ENCODE results near the gene GALE. TPM values are rescaled to one million over a fixed set of nuclear protein-coding genes. Genes with fewer than 3 reads are reported as not detected.

The GALE gene
- polyA plus RNA-seq, 2 of the 4 experiments (the other 2 are of a cell fraction), result 38.9 to 46.9 TPM

DNA sequence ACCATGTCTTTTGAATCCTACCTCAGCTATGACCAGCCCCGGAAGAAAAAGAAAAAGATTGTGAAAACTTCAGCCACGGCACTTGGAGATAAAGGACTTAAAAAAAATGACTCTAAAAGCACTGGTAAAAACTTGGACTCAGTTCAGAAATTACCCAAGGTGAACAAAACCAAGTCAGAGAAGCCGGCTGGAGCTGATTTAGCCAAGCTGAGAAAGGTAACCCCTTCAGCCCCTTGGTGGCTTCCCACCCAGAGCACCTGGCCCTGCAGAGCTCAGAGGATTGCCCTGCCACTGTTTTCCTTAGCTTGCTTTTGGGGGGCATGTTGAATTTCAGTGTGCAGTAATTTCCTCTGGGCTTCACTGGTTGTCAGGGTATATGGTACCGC lies 48.7 kb downstream of the GALE start:
- POLR2A ChIA-PET, result no interaction called here
- no peaks in the 10 kb centered on the region for H3K9me3 ChIP-seq
- no peaks in the 10 kb centered on the region for H3K4me1 ChIP-seq
- FAIRE-seq (no peak), DNase-seq (ENCODE audit: low read depth in 1 of 2, low spot score in 1 of 2) (no peak), ATAC-seq (no peak)
- CTCF ChIA-PET, result interaction anchor here (0.8 to 2.5 kb wide), 7 partner anchors 20 to 251 kb away, joined by 3 to 7 read pairs (median 3); no protein-coding TSS in a partner anchor
- H3K27ac ChIP-seq, result no peak overlapping the region
- TF ChIP-seq, protein P1, sequence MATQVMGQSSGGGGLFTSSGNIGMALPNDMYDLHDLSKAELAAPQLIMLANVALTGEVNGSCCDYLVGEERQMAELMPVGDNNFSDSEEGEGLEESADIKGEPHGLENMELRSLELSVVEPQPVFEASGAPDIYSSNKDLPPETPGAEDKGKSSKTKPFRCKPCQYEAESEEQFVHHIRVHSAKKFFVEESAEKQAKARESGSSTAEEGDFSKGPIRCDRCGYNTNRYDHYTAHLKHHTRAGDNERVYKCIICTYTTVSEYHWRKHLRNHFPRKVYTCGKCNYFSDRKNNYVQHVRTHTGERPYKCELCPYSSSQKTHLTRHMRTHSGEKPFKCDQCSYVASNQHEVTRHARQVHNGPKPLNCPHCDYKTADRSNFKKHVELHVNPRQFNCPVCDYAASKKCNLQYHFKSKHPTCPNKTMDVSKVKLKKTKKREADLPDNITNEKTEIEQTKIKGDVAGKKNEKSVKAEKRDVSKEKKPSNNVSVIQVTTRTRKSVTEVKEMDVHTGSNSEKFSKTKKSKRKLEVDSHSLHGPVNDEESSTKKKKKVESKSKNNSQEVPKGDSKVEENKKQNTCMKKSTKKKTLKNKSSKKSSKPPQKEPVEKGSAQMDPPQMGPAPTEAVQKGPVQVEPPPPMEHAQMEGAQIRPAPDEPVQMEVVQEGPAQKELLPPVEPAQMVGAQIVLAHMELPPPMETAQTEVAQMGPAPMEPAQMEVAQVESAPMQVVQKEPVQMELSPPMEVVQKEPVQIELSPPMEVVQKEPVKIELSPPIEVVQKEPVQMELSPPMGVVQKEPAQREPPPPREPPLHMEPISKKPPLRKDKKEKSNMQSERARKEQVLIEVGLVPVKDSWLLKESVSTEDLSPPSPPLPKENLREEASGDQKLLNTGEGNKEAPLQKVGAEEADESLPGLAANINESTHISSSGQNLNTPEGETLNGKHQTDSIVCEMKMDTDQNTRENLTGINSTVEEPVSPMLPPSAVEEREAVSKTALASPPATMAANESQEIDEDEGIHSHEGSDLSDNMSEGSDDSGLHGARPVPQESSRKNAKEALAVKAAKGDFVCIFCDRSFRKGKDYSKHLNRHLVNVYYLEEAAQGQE (IDR thresholded peaks at IDR 0.05), result no peak
- TF ChIP-seq NFE2L2 (conservative IDR thresholded peaks at IDR 0.05; ENCODE audit: low read length), result no peak
- TF ChIP-seq KDM1A (IDR thresholded peaks at IDR 0.05; ENCODE audit: low read depth), result no peak
- no peak overlapping the region for H3K4me2 ChIP-seq
- 92% methylated on average over 4 of the region's 4 CpGs for WGBS (ENCODE audit: missing lambda C conversion rate)
- H3K4me3 ChIP-seq, result no peak overlapping the region

DNA sequence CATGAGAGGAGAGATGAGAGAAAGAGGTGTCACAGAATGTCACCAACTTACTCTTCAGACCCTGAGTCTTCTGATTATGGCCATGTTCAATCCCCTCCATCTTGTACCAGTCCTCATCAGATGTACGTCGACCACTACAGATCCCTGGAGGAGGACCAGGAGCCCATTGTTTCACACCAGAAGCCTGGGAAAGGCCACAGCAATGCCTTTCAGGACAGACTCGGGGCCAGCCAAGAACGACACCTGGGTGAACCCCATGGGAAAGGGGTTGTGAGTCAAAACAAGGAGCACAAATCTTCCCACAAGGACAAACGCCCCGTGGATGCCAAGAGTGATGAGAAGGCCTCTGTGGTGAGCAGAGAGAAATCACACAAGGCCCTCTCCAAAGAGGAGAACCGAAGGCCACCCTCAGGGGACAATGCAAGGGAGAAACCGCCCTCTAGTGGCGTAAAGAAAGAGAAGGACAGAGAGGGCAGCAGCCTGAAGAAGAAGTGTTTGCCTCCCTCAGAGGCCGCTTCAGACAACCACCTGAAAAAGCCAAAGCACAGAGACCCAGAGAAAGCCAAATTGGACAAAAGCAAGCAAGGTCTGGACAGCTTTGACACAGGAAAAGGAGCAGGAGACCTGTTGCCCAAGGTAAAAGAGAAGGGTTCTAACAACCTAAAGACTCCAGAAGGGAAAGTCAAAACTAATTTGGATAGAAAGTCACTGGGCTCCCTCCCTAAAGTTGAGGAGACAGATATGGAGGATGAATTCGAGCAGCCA lies 49.3 kb downstream of the GALE start:
- Histone ChIP-seq H3K4me3 (no peak overlapping the region), H3K4me2 (no peak overlapping the region), H3K27ac (0 out of 6 replicates have a peak overlapping the region, but pooled peaks of 1 of the 2 experiments have one; percentile 21), H3K9me3 (no peaks in the 10 kb centered on the region), H3K4me1 (no peaks in the 10 kb centered on the region)
- peak; percentile 61 to 70 for DNase-seq (ENCODE audit: low read depth in 1 of 2, low spot score in 1 of 2)
- peak; percentile 91 to 97 for ATAC-seq
- TF ChIP-seq, protein P2, sequence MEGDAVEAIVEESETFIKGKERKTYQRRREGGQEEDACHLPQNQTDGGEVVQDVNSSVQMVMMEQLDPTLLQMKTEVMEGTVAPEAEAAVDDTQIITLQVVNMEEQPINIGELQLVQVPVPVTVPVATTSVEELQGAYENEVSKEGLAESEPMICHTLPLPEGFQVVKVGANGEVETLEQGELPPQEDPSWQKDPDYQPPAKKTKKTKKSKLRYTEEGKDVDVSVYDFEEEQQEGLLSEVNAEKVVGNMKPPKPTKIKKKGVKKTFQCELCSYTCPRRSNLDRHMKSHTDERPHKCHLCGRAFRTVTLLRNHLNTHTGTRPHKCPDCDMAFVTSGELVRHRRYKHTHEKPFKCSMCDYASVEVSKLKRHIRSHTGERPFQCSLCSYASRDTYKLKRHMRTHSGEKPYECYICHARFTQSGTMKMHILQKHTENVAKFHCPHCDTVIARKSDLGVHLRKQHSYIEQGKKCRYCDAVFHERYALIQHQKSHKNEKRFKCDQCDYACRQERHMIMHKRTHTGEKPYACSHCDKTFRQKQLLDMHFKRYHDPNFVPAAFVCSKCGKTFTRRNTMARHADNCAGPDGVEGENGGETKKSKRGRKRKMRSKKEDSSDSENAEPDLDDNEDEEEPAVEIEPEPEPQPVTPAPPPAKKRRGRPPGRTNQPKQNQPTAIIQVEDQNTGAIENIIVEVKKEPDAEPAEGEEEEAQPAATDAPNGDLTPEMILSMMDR (IDR thresholded peaks at IDR 0.05), result peak; percentile 67
- peak; percentile 58 to 76 for TF ChIP-seq RAD21 (conservative IDR thresholded peaks at IDR 0.05 in 1 of 2, IDR thresholded peaks at IDR 0.05 in 1 of 2)
- TF ChIP-seq SMC3 (IDR thresholded peaks at IDR 0.05), result peak; percentile 38; the same call in 1 of the 3 replicates
- TF ChIP-seq JUN (IDR thresholded peaks at IDR 0.05), result no peak
- POLR2A ChIA-PET, result no interaction called here
- no peak for FAIRE-seq
- WGBS (ENCODE audit: missing lambda C conversion rate), result 36% methylated on average over 11 of the region's 11 CpGs
- CTCF ChIA-PET, result interaction anchor here (0.8 to 2.5 kb wide), 7 partner anchors 20 to 251 kb away, joined by 3 to 7 read pairs (median 3); no protein-coding TSS in a partner anchor

DNA sequence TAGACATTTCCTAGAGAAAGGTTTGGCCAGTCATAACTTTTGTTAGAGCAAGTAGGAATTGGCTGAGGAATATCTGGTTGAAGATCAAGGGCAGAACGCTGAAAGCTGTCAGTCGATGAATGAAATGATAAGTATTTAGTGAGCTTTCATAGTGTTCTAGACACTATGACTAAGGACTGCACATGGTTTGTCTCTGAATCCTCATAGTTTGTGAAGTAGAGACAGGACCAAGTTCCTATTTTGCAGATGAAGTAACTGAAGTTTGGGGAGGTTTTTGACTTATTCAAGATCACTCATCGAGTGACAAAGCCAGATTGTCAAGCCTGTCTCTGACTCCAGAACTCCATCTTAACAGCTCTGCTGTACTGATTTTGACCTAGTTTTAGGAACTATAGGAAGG lies 52.5 kb downstream of the GALE start:
- peaks cover 13% of the 10 kb centered on the region for H3K4me1 ChIP-seq
- no peak overlapping the region for H3K27ac ChIP-seq
- no peak for FAIRE-seq
- TF ChIP-seq GATA3 (IDR thresholded peaks at IDR 0.05; ENCODE audit: borderline replicate concordance) (no peak), SMC3 (IDR thresholded peaks at IDR 0.05) (no peak), EP300 (IDR thresholded peaks at IDR 0.05) (no peak), EHMT2 (IDR thresholded peaks at IDR 0.05; ENCODE audit: low read depth) (no peak), PHF8 (IDR thresholded peaks at IDR 0.05; ENCODE audit: borderline replicate concordance, low read depth) (no peak), NPAS2 (CRISPR knock-in tag; IDR thresholded peaks at IDR 0.05; ENCODE audit: borderline replicate concordance) (no peak), CEBPB (IDR thresholded peaks at IDR 0.05) (no peak), CBX2 (IDR thresholded peaks at IDR 0.05; ENCODE audit: borderline replicate concordance, low read depth) (no peak)
- TF ChIP-seq, protein P2 (IDR thresholded peaks at IDR 0.05), result no peak
- H3K4me3 ChIP-seq, result no peak overlapping the region
- no peak for ATAC-seq
- ChIA-PET CTCF (interaction anchor here (0.8 to 1.1 kb wide), 3 partner anchors 10 to 169 kb away, joined by 3 to 5 read pairs (median 4); no protein-coding TSS in a partner anchor), POLR2A (no interaction called here)
- H3K9me3 ChIP-seq, result no peaks in the 10 kb centered on the region
- DNase-seq (ENCODE audit: low read depth in 1 of 2, low spot score in 1 of 2), result no peak
- WGBS (ENCODE audit: missing lambda C conversion rate), result 83% methylated on average over 3 of the region's 3 CpGs
- H3K4me2 ChIP-seq, result no peak overlapping the region
